T-helper 17 cell (primary cell): ENCODE data around the gene SPIC. TPM values are rescaled to one million over a fixed set of nuclear protein-coding genes. Genes with fewer than 3 reads are reported as not detected.
"Not testable (repeated sequence)": the region's sequence is repeated elsewhere in the genome, so short reads cannot be mapped to it uniquely, and the experiment has no call there.

Source experiments
- ATAC-seq: fragments of 150-1000 bp; cut with Tn5 transposase; 2 replicates; pipeline ENCODE4 v1.10.0; 2021; ENCODE audit warnings: mild to moderate bottlenecking, moderate library complexity
- DNase-seq, 3 donors: peaks; one replicate each; pipeline versions ENCODE4 v3.0.0 to v3.0.0-alpha.2; 2020 to 2021
- H3K9me3 ChIP-seq: one replicate; pipeline ENCODE4 v1.7.0; 2013; ENCODE audit warnings: low read length, mild to moderate bottlenecking; ENCODE audit not compliant: control insufficient read depth, poor library complexity, severe bottlenecking
- H3K27ac Mint-ChIP-seq: one replicate; pipeline ENCODE4 v1.8.0; 2022; ENCODE audit warnings: mild to moderate bottlenecking, moderate library complexity, mixed read lengths
- H3K27me3 Mint-ChIP-seq: one replicate; pipeline ENCODE4 v1.8.0; 2022; ENCODE audit warnings: mixed read lengths
- H3K36me3 Mint-ChIP-seq: one replicate; pipeline ENCODE4 v1.8.0; 2022; ENCODE audit warnings: low read depth, mixed read lengths
- H3K4me1 Mint-ChIP-seq: one replicate; pipeline ENCODE4 v1.8.0; 2022; ENCODE audit warnings: mild to moderate bottlenecking, mixed read lengths
- H3K4me3 Mint-ChIP-seq: one replicate; pipeline ENCODE4 v1.8.0; 2022; ENCODE audit warnings: mild to moderate bottlenecking, moderate library complexity, mixed read lengths
- total RNA-seq, 4 donors: library from RNA in 2 of 4; stranded (reverse) in 2 of 4; gene quantifications; one replicate each; pipeline ENCODE4 v1.2.3 and lab custom pipeline; 2022 to 2026

Gene SPIC
- total RNA-seq (not detected), total RNA-seq (lab: John Stamatoyannopoulos, UW) (0 reads per million in 2 donors)

DNA sequence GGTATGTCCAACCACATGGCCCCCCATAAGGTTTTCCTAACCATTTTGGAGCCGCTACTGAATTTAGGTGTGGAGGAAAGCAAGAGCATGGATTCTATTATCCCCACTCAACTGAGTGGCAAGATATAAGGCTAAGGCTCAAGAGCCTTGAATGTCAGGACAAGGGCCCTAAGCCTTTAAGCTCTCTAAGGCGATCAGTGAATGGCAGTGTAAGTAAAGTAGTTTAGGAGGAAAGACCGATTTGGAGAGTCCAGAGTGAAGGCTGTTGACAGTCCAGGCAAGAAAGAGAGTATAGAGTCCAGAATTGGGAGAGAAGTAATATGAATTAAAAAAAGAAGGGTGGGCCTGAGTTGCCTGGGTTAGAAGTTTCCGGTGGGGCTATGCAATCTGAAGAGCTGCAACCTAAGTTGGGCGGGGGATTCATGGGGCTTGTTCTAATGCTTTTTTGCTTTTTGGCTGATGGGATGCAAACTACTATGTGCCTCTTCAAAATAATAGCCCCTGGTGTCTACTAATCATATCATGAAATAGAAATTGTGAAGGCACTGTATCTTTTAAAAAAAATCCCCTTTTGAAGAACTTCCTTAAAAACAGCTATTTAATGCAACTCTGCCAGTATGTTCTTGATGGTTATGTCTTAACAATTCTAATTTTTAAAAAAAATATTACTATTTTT lies at the start of gene SPIC:
Gene SPIC, plus strand, starts transcription at position 626 of the 676 bp plus-strand sequence. CDS start 1,569 bp downstream, outside the sequence.
- Mint-ChIP-seq H3K27ac (no peak within 1 kb of the TSS), H3K36me3 (no peaks in the 10 kb centered on the region), H3K27me3 (peaks cover 6% of the 10 kb centered on the region), H3K4me3 (no peak within 1 kb of the TSS), H3K4me1 (no peaks in the 10 kb centered on the region)
- DNase-seq = no peak
- no peak for ATAC-seq
- no peaks in the 10 kb centered on the region for H3K9me3 ChIP-seq

- ATAC-seq (no peak), DNase-seq (no peak)
- no peak overlapping the region for H3K27ac Mint-ChIP-seq
- no peak overlapping the region for H3K4me3 Mint-ChIP-seq
- no peaks in the 10 kb centered on the region for H3K36me3 Mint-ChIP-seq
- H3K4me1 Mint-ChIP-seq = no peaks in the 10 kb centered on the region
- H3K9me3 ChIP-seq = no peaks in the 10 kb centered on the region
- no peaks in the 10 kb centered on the region for H3K27me3 Mint-ChIP-seq
Observed at GRCh38 chr12:101430456-101430855, 44.7 kb upstream of the SPIC start.

GRCh38 chr12:101436136-101436535 lies 39.0 kb upstream of the SPIC start:
- Mint-ChIP-seq H3K27me3 (no peaks in the 10 kb centered on the region), H3K27ac (no peak overlapping the region), H3K36me3 (no peaks in the 10 kb centered on the region), H3K4me3 (no peak overlapping the region), H3K4me1 (no peaks in the 10 kb centered on the region)
- ATAC-seq = no peak
- no peaks in the 10 kb centered on the region for H3K9me3 ChIP-seq
- no peak for DNase-seq

- no peaks in the 10 kb centered on the region for H3K36me3 Mint-ChIP-seq
- H3K4me3 Mint-ChIP-seq = no peak overlapping the region
- DNase-seq = no peak
- no peaks in the 10 kb centered on the region for H3K27me3 Mint-ChIP-seq
- H3K4me1 Mint-ChIP-seq = peaks cover 3% of the 10 kb centered on the region
- H3K27ac Mint-ChIP-seq = no peak overlapping the region
- H3K9me3 ChIP-seq = no peaks in the 10 kb centered on the region
- no peak for ATAC-seq
Observed at GRCh38 chr12:101439236-101439635, 35.9 kb upstream of the SPIC start.

GRCh38 chr12:101441461-101442224 lies 33.5 kb upstream of the SPIC start:
- no peaks in the 10 kb centered on the region for H3K27me3 Mint-ChIP-seq
- no peak overlapping the region for H3K27ac Mint-ChIP-seq
- peaks cover 3% of the 10 kb centered on the region for H3K4me1 Mint-ChIP-seq
- DNase-seq (no peak), ATAC-seq (no peak)
- no peaks in the 10 kb centered on the region for H3K9me3 ChIP-seq
- no peaks in the 10 kb centered on the region for H3K36me3 Mint-ChIP-seq
- no peak overlapping the region for H3K4me3 Mint-ChIP-seq

- DNase-seq (no peak), ATAC-seq (peak; percentile 55)
- H3K9me3 ChIP-seq = no peaks in the 10 kb centered on the region
- H3K27me3 Mint-ChIP-seq = no peaks in the 10 kb centered on the region
- peak overlapping the region; percentile 22 for H3K4me3 Mint-ChIP-seq
- H3K4me1 Mint-ChIP-seq = peaks cover 10% of the 10 kb centered on the region
- no peaks in the 10 kb centered on the region for H3K36me3 Mint-ChIP-seq
- H3K27ac Mint-ChIP-seq = no peak overlapping the region
Observed at GRCh38 chr12:101455685-101456084, 19.5 kb upstream of the SPIC start.

DNA sequence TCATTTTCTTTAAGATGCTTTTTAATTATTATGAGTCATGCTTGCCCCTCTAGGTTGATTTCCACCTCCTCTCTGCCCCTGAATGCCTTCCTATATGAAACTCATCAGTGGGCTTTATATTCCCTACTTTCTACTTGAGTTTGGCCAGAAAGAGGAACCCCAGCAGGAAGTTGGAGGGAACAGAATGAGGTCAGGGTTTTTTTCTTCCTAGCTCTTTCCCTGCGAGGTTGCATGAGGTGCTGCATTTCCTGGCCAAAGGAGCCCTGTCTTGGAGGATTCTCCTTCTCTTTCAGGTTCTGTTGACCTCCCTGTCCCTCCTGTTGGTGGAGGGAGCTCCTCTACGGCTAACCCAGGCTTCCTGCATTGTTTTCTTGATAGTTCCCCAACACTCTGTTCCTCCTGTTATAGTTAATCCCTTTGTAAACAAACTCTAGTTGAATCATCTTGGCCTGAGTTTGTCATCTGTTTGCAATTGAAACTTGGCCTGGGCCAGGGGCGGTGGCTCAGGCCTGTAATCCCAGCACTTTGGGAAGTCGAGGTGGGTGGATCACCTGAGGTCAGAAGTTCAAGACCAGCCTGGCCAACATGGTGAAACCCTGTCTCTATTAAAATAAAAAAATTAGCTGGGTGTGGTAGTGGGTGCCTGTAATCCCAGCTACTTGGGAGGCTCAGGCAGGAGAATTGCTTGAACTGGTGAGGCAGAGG lies 15.3 kb upstream of the SPIC start:
- Mint-ChIP-seq H3K4me3 (no peak overlapping the region), H3K27ac (no peak overlapping the region), H3K36me3 (no peaks in the 10 kb centered on the region), H3K4me1 (peaks cover 10% of the 10 kb centered on the region), H3K27me3 (no peaks in the 10 kb centered on the region)
- DNase-seq (no peak), ATAC-seq (no peak)
- no peaks in the 10 kb centered on the region for H3K9me3 ChIP-seq

GRCh38 chr12:101468948-101469347 lies 6.2 kb upstream of the SPIC start:
- Mint-ChIP-seq H3K27ac (no peak overlapping the region), H3K4me3 (no peak overlapping the region), H3K36me3 (no peaks in the 10 kb centered on the region), H3K4me1 (no peaks in the 10 kb centered on the region), H3K27me3 (no peaks in the 10 kb centered on the region)
- no peak for ATAC-seq
- no peak for DNase-seq
- no peaks in the 10 kb centered on the region for H3K9me3 ChIP-seq

GRCh38 chr12:101470939-101471338 lies 4.2 kb upstream of the SPIC start:
- Mint-ChIP-seq H3K27ac (no peak overlapping the region), H3K36me3 (no peaks in the 10 kb centered on the region), H3K4me3 (no peak overlapping the region), H3K4me1 (no peaks in the 10 kb centered on the region), H3K27me3 (peaks cover 6% of the 10 kb centered on the region)
- DNase-seq = no peak
- no peaks in the 10 kb centered on the region for H3K9me3 ChIP-seq
- no peak for ATAC-seq

GRCh38 chr12:101471878-101472277 lies 3.3 kb upstream of the SPIC start:
- not testable (repeated sequence) for H3K36me3 Mint-ChIP-seq, ATAC-seq, DNase-seq, H3K27ac Mint-ChIP-seq, H3K4me3 Mint-ChIP-seq, H3K9me3 ChIP-seq, H3K27me3 Mint-ChIP-seq, H3K4me1 Mint-ChIP-seq

DNA sequence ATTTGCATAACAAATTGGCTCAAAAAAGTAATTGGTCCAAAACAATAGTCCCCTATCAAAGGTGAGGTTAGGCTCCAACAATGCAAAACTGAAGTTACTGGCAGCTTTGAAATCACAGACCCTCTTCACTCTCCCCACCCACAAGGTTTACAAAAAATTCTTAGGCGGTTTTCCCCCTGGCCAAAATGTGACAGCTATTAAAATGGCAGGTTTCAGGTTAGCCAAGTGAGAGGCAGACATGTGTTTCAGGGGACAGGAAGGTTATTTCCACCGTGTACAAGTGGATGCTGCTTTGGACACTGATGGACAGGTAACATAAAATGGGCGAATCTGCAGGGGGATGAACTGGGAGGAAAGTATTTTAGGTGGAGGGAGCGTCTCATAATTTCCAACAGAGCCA lies 888 bp upstream of the SPIC start:
- H3K4me3 Mint-ChIP-seq = no peak overlapping the region
- DNase-seq (no peak), ATAC-seq (no peak)
- H3K36me3 Mint-ChIP-seq = no peaks in the 10 kb centered on the region
- no peaks in the 10 kb centered on the region for H3K4me1 Mint-ChIP-seq
- H3K9me3 ChIP-seq = no peaks in the 10 kb centered on the region
- H3K27ac Mint-ChIP-seq = no peak overlapping the region
- peaks cover 6% of the 10 kb centered on the region for H3K27me3 Mint-ChIP-seq

- H3K27me3 Mint-ChIP-seq = peaks cover 6% of the 10 kb centered on the region
- no peaks in the 10 kb centered on the region for H3K9me3 ChIP-seq
- H3K36me3 Mint-ChIP-seq = no peaks in the 10 kb centered on the region
- no peaks in the 10 kb centered on the region for H3K4me1 Mint-ChIP-seq
- H3K27ac Mint-ChIP-seq = no peak overlapping the region
- ATAC-seq (no peak), DNase-seq (no peak)
- H3K4me3 Mint-ChIP-seq = no peak overlapping the region
Observed at GRCh38 chr12:101475751-101476305, 692 bp downstream of the SPIC start.

DNA sequence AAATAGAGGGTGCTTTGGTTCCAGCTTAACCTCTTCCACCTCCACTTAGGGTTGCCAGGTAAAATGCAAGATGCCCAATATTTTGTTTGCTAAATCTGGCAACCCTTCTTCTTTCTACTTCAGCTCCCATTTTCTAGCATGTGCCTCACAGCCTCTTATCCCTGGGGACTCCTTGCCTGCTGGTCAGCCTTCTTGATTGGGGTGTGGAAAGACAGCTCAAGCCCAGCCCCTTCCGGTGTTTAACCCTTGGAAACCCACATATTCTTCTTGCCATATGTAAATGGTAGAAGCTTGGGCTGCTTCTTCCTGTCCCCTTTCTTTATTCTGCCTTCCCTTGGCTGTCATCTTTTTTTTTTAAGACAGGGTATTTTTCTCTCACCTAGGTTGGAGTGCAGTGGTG lies 5.7 kb downstream of the SPIC start:
- Mint-ChIP-seq H3K4me3 (no peak overlapping the region), H3K4me1 (no peaks in the 10 kb centered on the region), H3K27ac (no peak overlapping the region), H3K36me3 (no peaks in the 10 kb centered on the region), H3K27me3 (no peaks in the 10 kb centered on the region)
- ATAC-seq (no peak), DNase-seq (no peak)
- no peaks in the 10 kb centered on the region for H3K9me3 ChIP-seq
